Fibroblast of skin of right biceps (primary cell): Measurements from ENCODE around the gene LRMDA.
"Not testable (repeated sequence)": the region's sequence is repeated elsewhere in the genome, so short reads cannot be mapped to it uniquely, and the experiment has no call there.

Experiments
- DNase-seq: peaks from one replicate; pipeline ENCODE4 v3.0.0-alpha.2; 2013

LRMDA gene

DNA sequence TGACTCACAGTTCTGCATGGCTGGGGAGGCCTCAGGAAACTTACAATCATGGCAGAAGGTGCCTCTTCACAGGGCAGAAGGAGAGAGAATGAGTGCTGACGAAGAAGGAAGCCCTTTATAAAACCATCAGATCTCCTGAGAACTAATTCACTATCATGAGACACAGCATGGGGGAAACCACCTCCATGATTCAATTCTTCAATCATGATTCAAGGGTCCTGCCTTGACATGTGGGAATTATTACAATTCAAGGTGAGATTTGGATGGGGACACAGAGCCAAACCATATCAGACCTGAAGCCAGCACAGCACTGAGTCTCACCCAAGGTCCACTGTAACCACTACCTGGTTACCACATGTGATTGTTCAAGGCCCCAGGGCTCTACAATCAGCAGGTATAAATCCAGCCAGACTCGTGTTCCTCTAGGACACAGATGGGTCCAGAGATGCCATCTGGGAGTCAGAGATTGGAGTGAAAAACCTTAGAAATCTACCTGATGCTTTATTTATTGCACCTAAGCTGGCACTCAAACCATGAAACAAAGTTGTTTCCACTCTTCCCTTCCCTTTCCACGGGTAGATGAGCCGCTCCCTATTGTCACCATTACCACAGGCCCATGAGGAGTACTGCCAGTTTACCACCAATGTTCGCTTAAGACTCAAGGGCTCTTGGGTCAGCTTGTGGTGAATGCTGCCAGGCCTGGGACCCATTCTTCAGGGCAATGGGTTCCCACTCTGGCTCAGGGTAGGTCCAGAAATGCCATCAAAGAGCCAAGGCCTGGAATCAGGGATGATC is 1061.5 kb downstream of the LRMDA start:
- no peak for DNase-seq

DNA sequence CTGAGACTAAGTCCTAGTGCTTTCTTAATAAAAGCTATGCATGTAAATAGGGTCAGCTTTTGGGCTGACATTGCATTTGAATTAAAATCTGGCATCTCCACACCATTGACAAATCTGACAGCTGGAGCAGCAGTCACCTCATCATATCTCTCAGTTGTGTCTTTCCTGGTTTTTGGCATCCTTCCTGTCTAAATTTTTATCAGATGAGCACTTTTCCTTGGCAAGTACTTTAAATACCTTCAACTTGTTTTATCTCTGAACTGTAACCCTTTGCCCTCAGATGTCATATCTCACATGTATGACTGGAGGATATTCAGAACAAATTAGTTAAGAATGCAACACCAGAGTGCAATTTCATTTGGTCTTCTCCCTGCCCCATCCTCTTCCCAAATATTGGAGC is 1066.2 kb downstream of the LRMDA start:
- DNase-seq = peak; percentile 66

DNA sequence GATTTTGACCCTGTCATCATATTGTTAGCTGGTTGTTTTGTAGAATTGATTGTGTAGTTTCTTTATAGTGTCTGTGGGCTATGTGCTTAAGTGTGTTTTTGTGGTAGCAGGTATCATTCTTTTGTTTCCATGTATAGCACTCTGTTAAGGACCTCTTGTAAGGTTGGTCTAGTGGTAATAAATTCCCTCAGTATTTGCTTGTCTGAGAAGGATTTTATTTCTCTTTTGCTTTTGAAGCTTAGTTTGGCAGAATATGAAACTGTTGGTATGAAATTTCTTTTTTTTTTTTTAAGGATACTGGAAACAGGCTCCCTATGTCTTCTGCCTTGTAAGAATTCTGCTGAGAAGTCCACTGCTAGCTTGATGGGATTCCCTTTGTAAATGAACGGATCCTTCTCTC is 1073.4 kb downstream of the LRMDA start:
- no peak for DNase-seq

DNA sequence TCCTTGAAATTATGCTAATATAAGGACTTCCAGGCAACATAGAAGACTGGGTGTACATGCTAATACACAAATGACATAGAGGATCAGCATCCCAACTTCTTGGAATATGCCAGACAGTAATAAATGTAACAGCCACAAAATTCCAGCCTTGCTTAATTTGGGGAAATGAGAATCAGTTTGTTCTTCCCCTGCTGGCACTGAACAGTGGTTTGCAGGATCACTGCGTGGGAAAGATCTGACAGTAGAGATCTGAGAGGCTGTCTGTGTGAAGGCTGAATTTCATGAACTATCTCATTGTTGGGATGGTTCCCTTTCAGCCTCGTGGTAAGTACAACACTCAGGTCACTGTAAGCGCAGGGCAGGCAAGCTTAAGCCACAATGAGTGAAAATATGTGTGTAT is 1078.0 kb downstream of the LRMDA start:
- DNase-seq = peak; percentile 39

DNA sequence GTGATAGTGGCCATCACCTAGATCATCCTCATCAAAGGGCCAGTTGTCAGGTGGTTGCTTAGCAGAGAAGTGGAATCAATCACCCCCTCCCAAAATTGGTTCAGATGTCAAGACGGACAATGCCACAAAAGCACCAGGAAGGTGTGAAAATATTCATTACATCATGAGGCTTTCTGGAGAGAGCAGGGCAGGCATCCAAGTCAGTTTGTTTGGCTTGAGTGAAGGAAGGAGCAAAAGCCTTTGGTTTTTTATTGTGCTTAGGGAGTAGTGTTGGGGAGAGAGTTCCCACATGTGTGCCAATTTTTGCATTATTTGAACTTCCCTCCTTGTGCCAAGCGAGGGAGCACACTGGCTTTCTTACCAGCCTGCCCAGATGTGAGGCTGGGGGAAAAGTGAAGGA is 1082.9 kb downstream of the LRMDA start:
- no peak for DNase-seq

DNA sequence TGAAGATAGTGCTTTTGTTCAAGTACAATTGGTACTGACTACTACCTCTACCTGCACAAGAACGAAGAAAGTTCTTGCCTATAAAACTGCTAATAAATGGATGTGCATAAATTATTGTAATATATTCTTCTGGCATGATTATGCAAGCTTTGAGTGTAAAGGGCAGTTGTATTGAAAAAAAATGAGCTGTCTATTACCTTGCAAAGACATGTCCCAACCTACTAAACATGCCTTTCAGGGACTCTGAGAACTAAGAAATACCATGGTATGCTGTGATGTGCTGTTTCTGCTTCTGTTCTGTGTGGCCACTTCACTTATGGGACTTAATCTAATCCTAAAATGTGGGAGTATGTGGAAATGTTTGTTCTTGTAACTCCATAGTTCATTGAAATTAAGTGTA is 1083.4 kb downstream of the LRMDA start:
- no peak for DNase-seq

DNA sequence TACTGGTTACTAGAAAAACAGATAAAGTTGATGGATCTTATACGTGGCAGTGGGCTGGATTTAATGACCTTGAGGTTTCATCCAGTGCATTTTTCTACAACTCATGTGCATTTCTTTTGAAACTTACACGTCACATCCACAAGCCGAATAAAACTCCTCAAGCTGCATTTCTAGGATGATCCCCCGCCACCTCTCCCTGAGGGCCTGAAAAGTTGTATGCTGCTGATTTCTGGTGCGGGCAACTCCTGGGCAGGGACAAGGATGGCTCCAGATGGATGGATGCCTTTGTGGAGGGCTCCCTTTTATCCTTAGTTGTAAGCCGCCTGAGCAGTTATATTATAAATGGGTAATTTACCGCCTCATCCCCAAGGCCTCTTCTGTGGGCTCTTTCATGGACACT is 1091.1 kb downstream of the LRMDA start:
- no peak for DNase-seq

DNA sequence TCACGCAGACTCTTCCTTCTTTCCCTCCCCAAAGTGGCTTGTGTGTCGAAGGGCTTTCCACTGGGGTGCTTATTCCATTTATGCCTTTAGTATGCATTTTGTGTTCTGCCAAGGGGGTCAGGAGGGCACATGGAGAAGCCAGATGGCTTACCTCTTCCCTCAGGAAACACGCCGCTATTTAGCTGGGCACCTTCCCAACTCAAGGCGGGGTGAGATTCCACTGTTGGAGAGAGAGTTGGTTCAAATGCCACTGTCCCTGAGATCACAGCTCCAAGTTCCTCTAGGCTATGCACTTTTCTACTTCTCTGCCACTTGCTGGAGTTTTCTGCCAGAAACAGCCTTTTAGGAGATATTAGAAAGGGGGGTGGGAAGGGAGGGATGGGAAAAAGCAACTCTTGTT is 1091.8 kb downstream of the LRMDA start:
- DNase-seq = no peak

DNA sequence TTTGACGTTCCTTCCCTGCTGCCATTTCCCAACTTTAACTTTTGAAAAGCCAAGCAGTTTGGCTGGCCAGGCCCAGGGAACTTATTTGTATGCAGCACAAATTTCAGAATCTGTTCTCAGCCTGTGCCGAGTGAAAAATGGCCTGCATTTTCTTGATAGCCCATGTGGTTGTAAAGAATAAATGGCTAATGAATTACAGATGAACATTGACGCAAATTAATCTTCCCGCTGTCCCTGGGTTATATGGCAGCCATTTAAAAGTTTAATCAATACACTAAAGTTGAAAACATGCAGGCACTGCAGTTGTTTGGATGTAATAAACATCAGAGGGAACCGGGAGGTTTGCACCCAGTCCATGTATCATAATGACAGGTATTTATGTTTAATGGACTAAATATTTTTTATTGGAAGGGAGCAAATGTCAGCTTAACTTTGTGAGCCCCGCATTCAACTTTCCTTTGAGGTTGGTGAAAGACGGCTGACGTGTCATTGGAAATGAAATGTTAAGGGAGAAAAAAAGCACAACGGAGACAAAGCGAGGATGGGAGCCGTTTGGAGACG is 1092.4 kb downstream of the LRMDA start:
- peak; percentile 40 for DNase-seq

DNA sequence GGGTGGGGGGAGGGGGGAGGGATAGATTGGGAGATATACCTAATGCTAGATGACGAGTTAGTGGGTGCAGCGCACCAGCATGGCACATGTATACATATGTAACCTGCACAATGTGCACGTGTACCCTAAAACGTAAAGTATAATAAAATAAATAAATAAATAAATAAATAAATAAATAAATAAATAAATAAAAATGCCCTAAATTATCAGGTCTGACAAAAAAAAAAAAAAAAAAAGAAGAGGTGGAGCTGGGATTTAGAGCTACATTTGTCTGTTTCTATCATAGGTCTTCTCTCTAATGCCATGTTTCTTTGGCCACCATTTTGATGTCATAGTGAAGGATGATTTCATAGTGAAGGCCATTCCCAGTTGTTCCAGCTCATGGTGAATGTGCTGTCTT is 1095.4 kb downstream of the LRMDA start:
- not testable (repeated sequence) for DNase-seq

DNA sequence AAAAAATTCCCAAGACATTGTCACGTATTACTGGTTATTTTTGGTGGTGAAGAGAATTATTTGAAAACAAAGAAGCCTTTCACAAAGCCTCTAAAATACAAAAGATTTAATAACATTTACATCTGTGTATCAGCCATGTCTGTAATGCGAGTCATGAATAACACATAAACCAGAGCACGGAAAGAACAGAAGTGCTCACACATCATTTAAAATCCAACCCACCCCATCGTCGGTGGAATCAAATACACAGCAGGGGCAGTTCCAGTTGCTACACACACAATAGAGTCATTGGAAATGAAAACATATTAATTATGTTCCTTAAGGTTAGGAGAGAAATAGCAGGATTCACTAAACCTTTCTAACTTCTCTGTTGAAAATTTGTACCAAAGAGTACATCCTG is 1108.9 kb downstream of the LRMDA start:
- DNase-seq = no peak

DNA sequence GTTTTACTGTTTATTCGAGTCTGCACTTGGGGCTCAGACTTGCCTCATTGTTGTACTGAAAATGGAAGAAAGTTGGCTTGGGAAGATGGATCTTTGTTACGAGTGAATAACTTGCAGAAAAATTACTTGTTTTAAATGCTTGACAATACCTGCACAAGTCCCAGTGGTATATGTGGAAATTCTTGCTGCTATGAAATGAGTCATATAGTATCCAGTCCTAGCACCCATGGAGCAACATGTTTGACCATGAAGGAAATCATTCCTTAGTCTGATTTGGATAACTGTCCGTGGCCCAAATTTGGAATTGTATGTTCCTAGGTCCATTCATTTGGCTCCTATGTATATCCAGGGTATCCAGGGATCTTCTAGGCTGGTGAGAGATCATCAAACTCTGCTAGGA is 1109.4 kb downstream of the LRMDA start:
- no peak for DNase-seq

DNA sequence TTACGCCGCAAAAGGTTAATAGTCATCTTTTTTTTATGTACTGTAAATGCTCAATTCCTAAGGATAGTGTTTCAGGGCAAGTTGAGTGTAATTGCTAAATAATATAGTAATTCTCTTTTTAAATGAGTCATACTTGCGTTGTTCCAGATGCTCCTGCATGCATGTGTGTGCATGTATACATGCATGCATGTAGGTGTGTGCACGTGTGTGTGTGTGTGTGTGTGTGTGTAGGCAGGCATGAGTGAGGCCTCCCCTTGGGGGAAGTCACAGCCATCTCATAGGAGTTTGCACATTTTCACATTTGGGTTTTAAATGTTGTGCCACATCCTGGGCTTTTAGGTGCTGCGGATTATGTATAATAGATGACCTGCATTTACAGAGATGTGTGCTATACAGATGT is 1110.4 kb downstream of the LRMDA start:
- DNase-seq = no peak

DNA sequence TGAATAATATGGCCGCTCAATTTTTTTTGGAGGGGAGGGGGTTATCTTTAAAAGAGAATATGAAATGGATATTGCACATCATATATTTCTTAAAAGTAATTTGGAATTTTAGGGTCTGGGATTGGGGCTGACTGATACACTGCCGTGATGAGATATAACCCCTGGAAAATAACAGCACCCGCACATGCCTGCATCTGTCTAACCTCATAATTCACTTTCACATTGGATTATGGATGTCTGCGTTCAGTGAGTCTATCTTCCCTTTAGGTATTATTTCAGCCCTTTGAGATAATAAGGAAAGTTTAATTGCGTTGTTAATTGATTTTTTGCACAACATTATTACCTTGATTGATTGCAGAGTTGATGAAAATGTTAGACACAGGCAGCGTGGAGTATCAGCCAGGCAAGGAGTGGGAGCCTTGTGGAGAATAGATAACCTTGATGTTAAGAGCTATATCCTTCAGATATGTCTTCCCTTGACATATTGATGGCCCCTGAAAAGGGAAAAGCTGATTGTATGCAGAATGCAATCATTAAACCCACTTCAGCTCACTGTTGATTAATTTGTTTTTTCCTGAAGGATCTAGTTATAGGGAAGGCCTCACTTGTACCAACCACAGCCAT is 1111.0 kb downstream of the LRMDA start:
- no peak for DNase-seq

DNA sequence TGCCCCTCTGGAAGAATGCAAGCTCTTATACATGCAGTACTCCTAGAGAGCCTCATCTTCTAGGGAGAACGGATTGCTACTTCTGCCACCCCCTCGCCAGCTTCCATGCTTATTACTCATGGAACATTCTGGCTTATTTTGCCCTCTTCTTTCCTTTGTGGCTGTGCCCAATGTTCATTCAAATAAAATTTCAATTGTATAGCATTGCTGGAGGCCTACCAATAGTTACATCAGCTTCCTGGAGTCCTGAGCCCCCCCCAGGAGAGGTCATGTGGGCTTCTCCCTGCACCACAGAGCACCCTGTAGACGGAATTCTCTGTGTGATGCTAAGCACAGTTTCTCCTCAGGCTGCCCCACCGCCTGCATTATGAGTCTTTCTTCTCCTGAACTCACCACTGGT is 1112.2 kb downstream of the LRMDA start:
- DNase-seq = peak; percentile 55

DNA sequence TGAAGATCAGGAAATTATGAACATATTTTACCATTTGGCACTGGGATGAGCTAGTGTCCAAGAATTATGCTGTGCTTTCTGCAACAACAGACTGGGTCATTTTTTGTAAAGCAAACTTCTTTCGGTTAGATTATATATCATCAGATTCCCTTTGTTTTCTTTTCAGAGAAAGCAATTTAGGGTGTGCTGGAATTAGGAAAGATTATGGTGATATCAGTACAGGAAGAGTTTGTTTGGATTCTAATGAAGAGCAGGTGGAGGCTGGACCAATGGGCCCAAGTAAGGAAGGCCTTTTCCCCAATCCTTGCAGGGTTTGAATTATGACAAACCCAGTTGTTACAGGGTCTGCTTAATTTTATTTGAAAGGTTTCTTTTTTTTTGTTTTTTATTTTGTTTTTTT is 1113.4 kb downstream of the LRMDA start:
- no peak for DNase-seq

DNA sequence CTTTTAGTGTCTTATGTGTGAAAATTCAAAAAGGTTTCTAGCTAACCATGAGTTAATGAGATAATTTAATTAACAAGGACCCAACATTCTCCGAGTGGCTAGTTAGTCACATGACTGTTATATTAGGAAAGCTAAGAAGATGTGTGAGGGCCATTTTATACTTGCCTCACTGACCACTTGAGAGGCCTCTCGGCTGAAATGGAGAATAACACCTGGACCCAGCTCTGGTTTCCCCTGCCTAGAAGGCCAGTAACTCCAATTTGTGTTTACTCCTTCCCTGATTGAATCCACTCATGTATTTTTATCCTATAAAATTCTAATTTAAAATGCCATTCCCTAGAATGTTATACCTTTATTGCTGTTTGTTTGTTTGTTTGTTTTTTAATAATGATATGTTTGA is 1115.0 kb downstream of the LRMDA start:
- no peak for DNase-seq

DNA sequence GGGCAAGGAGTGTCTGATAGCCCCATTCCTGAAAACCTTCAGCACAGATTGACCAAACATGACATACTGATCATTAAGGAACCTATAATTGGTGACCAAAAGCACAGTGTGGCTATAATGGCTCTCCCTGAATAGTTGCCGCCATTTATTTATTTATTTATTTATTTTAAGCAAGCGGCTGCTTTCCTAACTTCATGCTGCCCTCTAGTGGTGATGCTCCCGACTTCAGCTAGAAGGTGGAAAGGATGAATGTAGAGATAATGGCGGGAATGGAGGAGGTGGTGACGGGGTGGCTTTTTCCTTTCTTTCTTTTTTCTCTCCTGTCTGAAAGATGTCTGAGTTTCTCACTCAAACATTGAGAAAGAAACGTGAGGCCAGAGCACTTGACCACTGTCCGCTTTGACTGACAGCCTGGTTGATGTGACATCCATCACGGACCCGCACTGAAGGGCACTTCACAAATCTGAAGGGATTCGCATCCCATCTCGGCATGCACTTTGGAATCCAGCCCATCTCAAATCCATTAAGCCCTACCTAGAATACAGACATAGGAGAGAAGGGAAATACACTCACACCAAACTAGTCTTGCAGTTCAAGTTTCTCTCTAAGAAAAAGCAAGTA is 1116.0 kb downstream of the LRMDA start:
- DNase-seq = peak; percentile 83

DNA sequence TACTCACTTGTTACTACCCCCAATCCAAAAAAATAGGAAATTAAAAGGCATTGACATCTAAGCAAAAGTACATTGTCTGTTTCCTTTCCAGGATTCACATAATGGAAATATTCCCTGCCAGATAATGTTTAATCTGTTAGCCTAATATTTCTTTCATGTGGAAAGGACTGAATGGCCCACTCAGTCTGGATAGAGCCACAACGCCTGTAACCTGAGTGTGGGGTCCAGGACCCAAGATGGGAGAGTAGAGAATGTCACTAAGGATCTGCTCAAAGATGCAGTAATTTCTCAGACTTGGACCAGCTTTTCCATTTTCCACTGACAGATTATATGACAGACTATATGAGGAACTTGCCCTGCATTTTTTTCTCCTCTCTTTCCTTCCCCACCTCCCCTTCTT is 1117.3 kb downstream of the LRMDA start:
- DNase-seq = no peak

DNA sequence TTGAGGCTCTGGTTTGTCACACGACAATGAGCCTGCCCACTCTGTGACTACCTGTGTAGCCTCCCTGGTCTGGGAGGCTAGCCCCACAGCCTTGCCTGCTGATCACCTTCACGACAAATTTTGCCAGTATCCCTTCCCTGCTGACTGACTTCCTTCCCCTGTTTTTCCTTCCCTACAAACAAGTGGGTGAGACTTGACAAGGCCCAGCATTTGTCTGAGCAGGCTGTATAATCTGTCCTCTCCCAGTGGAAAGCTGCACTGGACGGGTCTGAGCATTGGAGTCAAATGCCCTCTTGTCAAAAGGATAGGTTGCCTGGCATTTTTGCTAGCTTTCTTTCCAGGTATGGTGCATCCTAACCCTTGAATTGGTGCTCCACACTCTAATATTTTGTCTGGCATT is 1117.7 kb downstream of the LRMDA start:
- no peak for DNase-seq

DNA sequence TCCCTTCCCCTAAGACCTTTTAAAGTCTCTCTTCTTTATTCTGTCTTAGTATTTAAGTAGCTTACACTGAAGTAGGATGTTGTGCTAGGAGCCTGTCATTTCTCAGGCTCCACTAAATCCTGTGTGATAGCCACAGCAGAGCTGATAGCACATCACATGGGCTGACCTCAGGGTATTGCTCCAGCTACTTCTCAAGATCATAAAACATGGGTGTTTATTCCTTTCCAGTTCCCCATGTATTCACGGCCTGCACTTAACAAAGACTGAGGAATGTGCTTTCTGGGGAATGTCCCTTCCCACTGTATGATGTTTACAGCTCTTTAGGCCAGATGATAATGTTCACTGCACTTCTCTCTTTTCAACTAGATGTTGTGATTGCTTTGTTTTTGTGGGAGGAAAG is 1119.4 kb downstream of the LRMDA start:
- peak; percentile 31 for DNase-seq

DNA sequence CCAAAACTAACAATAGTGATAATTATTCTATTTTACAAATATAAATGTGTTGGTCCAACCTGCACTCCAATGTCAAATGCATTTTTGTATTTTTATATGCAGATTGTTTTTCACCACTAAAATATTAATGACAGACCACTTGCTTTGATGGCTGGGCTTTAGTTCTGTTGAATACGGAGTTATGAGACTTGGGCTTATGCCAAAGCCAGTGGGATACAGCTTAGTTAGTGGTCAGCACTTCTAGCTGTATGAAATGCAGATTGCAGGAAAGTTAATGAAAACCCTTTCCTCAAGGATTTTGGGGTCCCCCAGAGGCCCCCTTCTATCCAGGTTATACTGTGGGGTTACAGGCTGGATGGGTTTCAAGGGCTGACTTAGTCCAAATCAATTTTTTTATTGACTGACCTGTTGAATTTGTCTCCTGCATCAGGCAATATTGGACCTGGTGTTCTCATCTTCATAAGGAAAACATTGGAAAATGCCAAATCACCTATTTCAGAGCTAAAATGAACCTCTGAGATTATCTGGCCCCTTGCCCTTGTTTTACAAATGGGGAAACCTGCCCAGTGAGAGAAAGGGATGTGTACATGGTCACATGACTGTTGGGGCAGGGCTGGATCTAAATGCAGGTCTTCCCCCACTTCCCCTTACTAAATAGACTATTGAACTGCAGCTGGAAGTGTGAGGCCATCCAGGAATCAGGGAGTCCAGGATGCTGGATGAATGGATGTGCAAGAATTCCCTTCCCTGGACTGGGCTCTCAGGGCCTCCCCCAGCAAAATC is 1120.9 kb downstream of the LRMDA start:
- no peak for DNase-seq
